ENCODE data around the gene SURF1.

Gene SURF1

DNA sequence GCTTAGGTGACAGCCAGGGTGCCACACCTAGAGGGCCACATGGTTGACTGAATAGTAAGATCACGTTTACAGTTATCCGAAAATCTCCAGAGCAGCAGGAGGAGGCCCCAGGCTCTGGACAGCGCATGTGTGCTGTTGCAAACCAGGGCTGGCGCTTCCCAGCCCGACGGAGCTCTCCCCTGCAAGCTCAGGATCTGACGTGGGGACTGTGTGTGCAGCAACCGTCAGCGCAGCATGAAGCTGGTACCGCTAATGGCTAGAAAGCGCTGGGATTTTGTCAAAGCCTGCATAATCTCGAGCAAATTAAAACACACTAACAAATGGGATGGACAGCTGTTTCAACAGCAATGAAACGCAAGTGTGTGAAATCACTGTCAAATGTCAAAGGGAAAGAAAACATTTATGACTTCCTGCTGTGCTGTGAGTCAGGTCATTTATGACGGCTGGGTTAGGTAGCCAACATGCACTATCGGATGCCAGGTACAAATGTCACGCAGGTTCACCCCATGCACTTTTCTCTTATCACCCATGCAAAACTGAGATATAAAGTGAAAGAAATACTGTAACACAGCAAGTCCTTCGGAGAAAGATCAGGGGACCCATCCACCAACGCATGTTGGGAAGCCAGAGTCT is 12.1 kb upstream of the SURF1 start:
- Histone ChIP-seq H3K27ac (no peak overlapping the region), H3K4me1 (peaks cover 0 to 62% (median 51%) of the 10 kb centered on the region in 4 donors), H3K4me3 (no peak overlapping the region), H3K9me3 (no peaks in the 10 kb centered on the region), H3K36me3 (peaks cover 34 to 59% (median 53%) of the 10 kb centered on the region in 3 donors), H3K27me3 (no peaks in the 10 kb centered on the region)
- TF ChIP-seq, protein P1, sequence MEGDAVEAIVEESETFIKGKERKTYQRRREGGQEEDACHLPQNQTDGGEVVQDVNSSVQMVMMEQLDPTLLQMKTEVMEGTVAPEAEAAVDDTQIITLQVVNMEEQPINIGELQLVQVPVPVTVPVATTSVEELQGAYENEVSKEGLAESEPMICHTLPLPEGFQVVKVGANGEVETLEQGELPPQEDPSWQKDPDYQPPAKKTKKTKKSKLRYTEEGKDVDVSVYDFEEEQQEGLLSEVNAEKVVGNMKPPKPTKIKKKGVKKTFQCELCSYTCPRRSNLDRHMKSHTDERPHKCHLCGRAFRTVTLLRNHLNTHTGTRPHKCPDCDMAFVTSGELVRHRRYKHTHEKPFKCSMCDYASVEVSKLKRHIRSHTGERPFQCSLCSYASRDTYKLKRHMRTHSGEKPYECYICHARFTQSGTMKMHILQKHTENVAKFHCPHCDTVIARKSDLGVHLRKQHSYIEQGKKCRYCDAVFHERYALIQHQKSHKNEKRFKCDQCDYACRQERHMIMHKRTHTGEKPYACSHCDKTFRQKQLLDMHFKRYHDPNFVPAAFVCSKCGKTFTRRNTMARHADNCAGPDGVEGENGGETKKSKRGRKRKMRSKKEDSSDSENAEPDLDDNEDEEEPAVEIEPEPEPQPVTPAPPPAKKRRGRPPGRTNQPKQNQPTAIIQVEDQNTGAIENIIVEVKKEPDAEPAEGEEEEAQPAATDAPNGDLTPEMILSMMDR (IDR thresholded peaks at IDR 0.05): no peak
- no peak for DNase-seq
- intact Hi-C loops (cut with DNase I; ENCODE audit: low total_unique reads): no loop called here

DNA sequence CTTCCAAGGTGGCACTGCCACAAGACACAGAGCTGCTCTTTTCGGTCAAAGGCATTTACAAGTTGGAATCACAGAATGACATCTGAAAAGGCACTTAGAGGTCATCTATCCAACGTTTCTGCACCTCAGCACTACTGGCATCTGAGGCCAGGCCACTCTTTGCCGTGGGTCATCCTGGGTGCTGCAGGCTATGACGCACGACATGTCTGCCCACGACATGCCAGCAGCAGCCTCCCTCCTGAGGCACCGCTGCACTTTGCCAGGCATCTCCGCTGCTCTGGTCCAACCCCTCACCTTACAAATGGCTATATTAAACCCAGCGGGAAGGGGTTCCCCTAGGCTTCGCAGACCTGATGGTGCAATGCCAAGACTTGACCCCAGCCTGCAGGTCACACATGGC is 11.5 kb upstream of the SURF1 start:
- H3K27ac ChIP-seq: no peak overlapping the region

DNA sequence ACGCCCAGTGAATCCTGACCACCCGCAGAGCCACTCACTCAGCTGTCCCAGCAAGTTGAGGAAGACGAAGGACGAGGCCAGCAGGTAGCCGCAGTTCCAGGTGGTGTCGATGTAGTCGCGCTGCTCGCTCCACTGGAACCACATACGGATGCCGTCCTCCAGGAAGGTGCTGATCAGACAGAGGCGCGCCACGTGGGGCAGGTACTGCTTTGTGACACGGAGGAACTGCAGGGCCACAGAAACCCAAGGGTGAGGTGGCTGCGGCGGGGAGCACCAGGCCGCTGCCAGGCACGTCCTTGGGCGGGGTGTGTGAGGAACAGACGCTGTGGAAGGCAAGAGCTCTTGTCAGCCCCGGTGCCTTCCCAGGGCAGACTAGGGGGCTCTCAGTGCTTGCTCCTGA is 10.9 kb upstream of the SURF1 start:
- Histone ChIP-seq H3K4me3 (no peak overlapping the region), H3K27ac (no peak overlapping the region), H3K36me3 (peaks cover 41 to 61% (median 56%) of the 10 kb centered on the region in 3 donors), H3K4me1 (peaks cover 0 to 51% (median 45%) of the 10 kb centered on the region in 4 donors), H3K27me3 (no peaks in the 10 kb centered on the region), H3K9me3 (no peaks in the 10 kb centered on the region)
- no peak for DNase-seq
- intact Hi-C loops (cut with DNase I; ENCODE audit: low total_unique reads): no loop called here
- TF ChIP-seq, protein P1 (IDR thresholded peaks at IDR 0.05): no peak

More for the DNA sequence above, 11.5 kb upstream of the SURF1 start:
- Histone ChIP-seq H3K27me3 (no peaks in the 10 kb centered on the region), H3K36me3 (peaks cover 37 to 59% (median 55%) of the 10 kb centered on the region in 3 donors), H3K9me3 (no peaks in the 10 kb centered on the region), H3K4me3 (no peak overlapping the region), H3K4me1 (peaks cover 0 to 56% (median 48%) of the 10 kb centered on the region in 4 donors)
- DNase-seq: no peak
- TF ChIP-seq, protein P1 (IDR thresholded peaks at IDR 0.05): no peak
- intact Hi-C loops (cut with DNase I; ENCODE audit: low total_unique reads): no loop called here

DNA sequence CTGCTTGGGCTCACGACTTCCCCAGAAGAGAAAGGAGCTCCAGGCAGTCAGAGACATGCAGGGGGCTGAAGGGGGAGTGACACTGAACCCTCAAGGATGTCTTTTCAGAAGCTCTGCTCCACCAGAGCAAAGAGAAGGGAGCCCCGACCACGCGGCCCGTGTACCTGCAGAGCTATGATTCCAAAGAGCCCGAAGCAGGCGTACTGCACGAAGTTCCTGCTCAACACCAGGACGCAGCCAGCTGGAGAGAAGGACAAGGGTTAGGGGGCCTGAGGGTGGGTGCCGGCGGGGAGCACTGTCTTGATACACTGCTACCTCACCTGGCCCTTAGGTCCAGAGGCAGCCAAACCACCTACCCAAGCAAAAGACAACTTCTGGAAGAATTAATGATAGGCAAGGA is 10.1 kb upstream of the SURF1 start:
- H3K27ac ChIP-seq: no peak overlapping the region
- H3K4me3 ChIP-seq: no peak overlapping the region
- peaks cover 0 to 43% (median 37%) of the 10 kb centered on the region in 4 donors for H3K4me1 ChIP-seq
- intact Hi-C loops (cut with DNase I; ENCODE audit: low total_unique reads): no loop called here
- no peaks in the 10 kb centered on the region for H3K9me3 ChIP-seq
- TF ChIP-seq, protein P1 (IDR thresholded peaks at IDR 0.05): no peak
- H3K27me3 ChIP-seq: no peaks in the 10 kb centered on the region
- peaks cover 45 to 65% (median 58%) of the 10 kb centered on the region in 3 donors for H3K36me3 ChIP-seq
- DNase-seq: no peak

DNA sequence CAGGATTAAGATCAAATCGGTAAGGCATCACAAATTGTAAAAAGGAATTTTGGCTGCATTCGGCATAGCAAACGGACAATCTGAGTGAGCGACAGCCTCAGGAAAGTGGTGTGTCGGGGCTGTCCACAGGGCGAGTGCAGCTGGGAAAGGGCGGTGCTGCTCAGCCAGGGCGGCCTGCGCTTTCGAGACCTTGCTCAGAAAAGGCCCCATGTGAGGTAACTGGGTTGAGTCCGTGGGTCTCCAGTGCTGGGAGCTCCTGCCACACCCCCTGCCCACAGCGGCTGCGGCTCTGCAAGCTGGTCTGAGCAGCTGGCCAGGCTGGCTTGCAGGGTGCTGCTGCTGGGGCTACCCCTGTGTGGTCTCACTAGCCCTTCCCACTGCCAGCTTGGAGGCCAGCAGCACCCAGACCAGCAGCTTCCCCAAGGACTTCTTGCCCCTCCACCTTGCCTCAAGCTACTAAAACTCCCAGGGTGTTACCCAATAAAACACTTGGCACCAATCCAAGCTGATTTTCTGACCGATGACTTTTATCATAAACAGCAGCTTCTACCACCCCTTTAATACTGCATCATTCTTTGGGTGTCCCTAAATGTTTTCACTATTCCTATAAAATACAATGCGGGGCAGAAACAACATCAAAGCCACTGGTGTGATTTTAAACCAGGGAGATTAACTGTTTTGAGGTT is 6.2 kb upstream of the SURF1 start:
- H3K36me3 ChIP-seq: peaks cover 45 to 93% (median 62%) of the 10 kb centered on the region in 3 donors

More for the DNA sequence above, 6.2 kb upstream of the SURF1 start:
- peaks cover 0 to 17% (median 6%) of the 10 kb centered on the region in 4 donors for H3K4me1 ChIP-seq
- intact Hi-C loops (cut with DNase I; ENCODE audit: low total_unique reads): no loop called here
- no peak overlapping the region for H3K27ac ChIP-seq
- DNase-seq: no peak
- H3K4me3 ChIP-seq: no peak overlapping the region
- H3K27me3 ChIP-seq: no peaks in the 10 kb centered on the region
- TF ChIP-seq, protein P1 (IDR thresholded peaks at IDR 0.05): no peak
- H3K9me3 ChIP-seq: no peaks in the 10 kb centered on the region

Data from tibial artery (tissue), 4 donors.